Activated CD8-positive, alpha-beta memory T cell treated with anti-CD3 and anti-CD28 coated beads, Interleukin-2, amount 50 U/mL, for 24 hours (primary cell): Measurements from ENCODE around the gene ITPKB.
"Not testable (repeated sequence)": the region's sequence is repeated elsewhere in the genome, so short reads cannot be mapped to it uniquely, and the experiment has no call there.

ENCODE experiments used
- DNase-seq: peaks from one replicate; pipeline ENCODE4 v3.0.0-alpha.2; 2020; ENCODE audit errors: extremely low read depth

ITPKB gene

DNA sequence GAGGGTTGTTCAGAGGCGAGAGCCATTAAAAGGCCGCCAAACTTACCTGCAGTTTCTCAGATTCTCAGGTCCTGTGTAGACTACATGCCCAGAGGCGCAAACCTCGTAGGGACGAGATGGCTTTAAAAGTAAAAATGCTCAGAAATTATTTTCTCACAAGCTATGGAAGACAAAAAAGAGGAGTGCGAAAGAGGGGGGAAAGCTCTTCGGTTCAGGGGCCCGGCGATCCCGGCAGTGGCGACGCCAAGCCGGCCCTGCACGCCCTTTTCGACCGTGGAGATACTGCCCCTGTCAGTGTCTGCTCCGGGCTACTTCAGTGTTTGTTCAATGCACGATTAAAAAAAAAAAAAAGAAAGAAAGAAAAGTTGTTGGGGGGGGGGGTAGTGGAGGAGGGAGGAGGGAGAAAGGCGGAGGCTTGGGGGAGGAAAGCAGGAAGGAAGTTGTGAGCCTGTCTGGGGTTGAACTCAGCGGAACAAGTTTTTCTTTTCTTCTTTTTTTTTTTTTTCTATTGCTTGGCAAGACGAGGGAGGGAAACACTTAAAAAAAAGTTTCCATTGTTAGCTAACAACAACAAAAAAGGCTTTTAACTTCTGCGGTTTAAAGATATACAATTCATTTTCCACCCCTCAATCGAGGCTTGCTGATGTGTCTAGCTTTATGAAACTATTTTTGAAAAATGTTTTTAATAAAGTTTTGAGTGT, at the start of gene ITPKB:
ITPKB (minus strand) TSS at position 288 of the 701 bp plus-strand sequence. CDS start 1,824 bp downstream, outside the sequence.
- no peak for DNase-seq

DNA sequence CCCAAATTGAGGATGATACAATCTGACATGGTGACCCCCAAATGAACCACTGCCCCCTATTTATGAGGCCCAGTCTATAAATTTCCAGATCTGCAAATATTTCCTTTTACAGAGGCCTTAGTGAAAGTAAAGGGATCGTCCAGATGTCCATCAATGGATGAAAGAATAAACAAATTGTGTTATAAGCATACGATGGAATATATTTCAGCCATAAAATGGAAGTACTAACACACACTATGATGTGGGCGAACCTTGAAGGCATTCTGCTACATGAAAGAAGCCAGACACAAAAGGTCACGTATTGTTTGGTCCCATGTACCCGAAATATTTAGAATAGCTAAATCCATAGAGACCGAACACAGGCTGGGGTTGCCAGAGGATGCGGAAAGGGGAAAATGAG, 48.6 kb upstream of the ITPKB start:
- no peak for DNase-seq

DNA sequence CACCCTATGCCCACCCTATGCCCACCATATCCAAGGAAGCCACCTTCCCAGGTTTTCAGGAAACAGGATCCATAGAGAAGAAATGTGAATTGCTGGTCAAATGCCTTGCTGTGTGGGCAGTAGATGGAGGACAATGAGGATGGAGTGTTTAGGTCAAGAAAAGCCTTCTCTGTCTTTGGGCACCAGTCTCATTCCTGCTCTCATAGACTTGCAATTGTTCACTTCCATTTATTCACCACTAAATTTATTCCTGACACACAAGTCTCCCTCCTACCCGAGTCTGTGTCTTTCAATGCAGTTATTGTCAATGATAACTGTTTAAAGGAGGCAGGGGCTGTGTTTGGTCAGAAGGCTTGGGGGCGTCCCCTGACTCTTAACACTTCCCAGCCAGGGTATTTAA, 48.0 kb upstream of the ITPKB start:
- no peak for DNase-seq

DNA sequence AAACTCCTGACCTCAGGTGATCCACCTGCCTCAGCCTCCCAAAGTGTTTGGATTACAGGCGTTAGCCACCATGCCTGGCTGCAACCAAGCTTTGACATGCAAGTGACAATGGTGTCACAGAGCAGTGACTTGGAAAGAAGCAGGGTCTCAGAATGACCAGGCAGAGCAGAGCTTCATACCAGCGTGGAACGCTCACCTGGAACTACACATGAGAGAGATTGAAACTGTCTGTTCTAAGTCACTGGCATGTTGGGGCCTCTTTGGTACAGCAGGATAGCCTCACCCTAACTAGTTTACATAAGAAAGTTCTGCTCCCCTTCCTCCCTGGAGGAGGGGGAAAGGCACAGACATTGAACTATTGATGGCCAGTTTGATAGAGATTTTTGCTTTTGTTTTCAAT, 47.5 kb upstream of the ITPKB start:
- DNase-seq: no peak

DNA sequence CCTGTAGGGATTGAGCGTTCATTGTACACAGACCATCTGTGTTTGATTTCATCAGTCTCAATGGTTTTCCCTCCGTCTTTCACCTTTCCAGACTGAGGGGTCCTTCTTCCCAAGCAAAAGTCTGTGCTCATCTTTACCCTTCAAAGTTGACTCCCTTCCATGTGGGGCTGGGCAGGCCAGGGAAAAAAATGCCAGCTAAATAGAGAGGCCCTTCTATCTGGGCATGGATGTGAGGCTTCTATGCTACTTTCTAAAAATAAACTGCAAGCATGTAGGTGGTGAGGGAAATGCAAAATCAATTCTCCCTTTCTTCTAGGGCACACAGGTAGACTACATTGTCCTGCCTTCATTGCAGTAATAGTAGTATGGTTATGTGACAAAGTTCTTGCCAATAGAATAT, 46.7 kb upstream of the ITPKB start:
- no peak for DNase-seq

DNA sequence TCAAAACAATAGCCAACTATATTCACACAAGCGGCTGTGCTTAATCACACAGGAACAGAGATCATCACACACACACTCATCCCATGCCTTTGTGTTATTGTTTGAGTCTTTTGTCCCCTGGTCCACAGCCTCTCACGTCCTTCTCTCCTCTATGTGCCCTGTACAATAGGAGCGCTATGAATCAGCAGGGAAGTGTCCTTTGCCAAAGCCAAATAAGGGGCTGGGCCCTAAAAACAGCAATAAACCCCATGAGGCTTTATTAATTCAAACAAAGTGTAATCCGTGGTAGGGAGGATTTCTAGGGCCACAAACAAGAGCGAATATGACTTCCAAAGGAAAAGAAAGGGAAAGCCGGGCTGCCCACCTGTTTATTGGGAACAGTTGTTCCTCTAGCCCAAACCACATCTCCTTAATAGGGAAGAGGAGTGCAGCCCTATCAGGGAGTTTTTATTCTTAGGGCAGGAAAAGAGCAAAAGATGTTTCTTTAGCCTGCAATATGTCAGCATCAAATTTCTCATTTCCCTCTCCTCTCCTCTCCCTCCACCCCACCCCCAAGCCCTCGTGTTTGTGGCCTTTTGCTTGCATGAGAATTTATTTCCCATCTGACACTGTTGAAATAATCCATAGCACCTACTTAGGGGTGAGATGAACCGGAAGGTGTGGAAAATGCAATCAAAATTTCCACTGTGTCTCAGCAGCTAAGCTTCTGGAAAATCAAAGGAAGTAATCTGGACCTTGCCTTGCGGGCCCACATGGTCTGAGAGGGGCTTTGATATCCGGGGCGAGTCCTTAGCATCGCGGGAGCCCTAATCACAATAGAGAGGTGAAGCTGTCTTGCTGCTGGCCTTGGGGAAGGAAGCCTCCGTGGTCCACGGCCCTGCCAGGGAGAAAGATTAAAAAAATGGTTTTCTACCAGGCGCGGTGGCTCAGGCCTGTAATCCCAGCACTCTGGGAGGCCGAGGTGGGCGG, 45.3 kb upstream of the ITPKB start:
- DNase-seq: no peak

DNA sequence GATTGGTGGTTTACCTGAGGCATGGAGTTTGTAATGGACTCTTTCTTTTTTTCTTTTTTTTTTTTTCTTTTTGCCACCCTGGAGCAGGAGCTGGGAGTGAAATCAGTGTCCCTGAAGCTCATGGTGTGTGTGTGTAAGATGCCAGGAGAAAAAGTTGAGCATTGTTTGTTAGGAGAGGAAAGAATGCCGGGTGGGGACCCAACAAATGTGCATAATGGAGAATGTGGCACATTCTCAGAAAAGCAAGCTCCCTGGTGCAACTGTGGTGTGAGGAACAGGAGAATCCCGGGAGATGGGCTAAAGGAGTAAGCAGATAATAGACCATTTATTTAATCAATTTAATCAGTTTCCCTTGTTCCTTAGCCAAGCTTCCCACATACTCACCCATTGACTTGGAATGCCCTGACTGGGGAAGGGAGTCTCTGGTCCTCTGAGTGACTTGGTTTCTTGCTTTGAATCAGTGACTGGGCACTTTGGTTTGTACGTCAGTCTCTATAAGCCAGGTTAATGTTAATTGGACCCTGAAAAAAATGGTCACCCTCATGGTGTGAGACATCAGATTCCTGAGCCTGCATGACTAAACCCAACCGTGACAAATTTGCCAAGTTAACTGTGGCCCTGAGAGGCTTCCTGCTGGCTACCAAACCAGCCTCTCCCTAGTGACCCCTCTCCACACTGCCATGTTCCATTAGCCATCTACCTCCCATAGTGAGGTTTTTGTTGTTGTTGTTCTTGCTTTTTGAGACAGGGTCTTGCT, 43.9 kb upstream of the ITPKB start:
- no peak for DNase-seq

DNA sequence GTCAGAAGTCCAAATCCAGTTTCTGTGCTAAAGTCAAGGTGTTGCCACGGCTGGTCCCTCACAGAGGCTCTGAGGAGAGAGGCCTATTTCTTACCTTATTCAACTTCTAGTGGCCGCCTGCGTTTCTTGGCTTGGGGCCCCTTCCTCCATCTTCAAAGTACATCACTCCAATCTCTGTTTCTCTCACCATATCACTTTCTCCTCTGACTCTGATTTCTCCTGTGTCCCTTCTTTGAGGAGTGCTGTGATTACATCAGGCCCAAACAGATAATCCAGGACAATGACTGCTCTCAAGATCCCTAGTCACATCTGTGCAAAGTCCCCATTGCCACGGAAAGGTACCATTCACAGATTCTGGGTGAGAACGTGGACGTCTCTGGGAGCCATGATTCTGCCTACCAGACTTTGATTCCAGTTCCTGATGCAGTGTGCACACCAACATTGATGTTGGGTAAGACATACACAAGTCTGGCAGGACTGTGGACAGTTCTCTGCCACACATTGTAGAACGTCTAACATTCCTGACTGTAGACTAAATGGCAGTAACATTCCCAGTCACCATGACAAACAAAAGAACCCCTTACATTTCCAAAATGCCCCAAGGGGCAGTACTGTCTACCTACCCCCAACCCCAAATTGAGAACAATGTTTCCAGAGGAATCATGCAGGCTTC, 43.0 kb upstream of the ITPKB start:
- DNase-seq: no peak

DNA sequence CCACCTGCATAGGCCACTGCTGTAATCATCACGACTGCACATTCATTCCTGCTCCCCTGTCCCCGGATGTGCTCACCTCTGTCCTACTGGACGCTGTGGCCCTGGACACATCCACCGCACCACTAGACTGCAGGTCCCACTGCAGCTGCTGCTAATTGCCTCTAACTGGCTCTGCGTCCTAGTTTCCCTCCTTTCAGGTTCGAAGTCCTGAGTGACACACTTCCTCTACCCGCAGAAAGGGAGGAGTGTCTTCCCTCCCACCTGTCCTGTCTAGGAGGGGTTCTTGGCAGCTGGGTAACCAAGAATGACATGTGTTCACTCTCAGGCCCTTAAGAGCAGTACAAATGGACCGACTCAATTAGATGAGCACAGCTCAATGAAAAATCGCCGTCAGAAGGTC, 40.5 kb upstream of the ITPKB start:
- DNase-seq: no peak

DNA sequence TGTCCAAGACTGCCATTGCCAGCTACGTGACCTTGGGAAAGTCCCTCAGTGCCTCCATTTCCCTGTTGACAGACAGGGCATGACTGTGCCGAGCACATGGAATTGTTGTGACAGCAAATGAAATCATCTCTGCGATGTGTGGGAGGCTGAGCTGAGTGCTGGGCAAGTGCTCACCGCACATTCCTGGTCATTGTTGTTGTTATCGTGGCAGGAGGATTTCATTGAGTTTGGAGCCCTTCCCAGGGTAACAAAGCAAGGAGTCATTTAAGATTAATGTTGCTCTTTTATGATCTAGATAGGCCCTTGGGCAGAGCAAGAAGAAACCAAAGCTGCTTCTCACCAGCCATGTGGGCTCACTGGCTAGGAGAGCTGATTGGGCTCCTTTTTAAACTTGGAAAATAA, 39.6 kb upstream of the ITPKB start:
- no peak for DNase-seq

DNA sequence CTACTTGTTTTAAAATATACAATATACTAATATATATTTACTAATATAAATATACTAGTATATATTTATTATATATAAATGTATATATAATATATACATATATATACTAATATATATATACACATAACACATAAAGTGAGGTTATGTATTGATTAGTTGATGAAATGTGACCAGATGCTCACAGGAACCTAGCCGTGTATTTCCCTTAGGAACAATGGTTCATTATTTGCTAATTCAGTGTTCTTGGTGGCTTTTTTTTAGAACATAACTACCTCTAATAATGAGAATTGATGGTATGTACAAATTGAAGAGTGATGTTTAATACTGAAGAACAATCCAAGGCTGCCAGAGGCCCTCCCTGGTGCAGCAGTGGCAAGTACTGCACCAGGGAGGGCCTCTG, 37.9 kb upstream of the ITPKB start:
- DNase-seq: no peak

DNA sequence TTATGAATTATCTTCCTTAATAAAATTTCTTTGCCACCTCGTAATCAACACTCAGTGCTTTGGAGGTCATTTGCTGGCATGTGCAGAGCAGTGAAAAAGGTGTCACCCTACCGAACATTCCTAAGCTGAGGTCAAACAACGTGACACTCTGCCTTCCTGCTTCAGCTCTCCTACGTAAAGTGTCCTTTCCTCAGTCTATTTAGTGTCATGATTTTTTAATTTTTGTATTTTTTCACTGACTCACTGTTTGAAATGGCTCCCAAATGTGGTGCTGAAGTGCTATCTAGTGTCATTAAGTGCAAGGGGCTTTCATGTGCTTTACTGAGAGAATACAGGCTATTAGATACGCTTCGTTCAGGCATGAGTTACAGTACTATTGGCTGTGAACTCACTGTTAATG, 37.0 kb upstream of the ITPKB start:
- no peak for DNase-seq

DNA sequence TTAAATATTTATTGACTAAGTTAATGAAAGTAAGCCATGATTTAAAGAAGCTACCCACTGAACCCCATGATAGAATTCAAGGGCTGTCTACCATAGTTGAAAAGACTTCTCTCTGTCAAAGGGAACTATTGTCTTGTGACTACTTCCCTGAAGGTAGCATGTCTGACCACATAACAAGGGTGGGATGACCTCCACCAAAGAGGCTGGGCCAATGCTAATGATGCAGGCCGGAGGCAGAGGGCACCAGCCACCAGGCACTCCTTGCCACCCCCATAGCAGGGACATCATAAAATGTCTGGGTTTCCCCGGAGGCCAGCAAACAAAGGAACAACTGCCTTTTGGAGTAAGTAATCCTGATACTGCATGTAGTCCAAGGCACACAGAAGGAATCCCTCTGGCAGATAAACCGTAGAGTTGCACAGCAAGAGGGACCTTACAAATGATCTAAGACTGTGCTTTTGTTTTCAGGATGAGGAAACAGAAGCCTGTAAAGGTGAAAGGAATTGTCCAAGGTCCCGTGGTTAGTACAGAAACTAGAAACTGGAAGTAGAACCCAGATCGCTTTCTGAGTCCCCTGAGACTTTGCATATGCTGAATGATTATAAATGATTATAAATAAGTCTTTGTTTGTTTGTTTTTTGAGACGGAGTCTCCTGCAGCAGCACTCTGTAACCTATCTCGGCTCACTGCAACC, 33.5 kb upstream of the ITPKB start:
- DNase-seq: no peak

DNA sequence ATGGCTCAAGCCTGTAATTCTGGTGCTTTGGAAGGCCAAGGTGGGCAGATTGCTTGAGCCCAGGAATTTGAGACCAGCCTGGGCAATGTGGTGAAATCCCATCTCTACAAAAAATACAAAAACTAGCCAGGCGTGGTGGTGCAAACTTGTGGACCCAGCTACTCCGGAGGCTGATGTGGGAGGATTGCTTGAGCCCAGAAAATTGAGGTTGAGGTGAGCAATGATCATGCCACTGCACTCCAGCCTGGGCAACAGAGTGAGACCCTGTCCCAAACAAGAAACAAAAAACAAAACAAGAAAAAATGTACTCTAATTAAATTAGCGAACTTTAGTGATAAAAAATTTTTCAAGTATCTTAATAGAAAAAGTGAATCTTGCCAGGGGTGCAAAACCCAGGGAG, 28.1 kb upstream of the ITPKB start:
- not testable (repeated sequence) for DNase-seq

DNA sequence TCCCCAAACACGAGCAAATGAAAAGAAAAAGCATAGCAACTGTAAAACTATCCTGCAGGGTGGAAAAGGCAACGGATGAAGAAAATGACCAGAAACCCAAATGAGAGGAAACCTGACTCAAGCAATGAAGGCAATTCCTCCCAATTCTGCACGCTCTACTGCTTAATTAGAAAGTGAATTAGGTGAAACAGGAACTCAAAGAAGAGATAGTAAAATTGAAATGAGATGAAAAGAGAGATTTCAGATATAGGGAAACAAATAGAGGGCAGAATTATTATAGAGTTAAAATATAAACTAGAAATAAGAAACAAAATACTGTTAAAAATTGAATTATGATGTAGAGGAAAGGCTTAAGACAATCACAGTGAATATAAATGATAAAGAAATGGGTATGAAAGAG, 27.5 kb upstream of the ITPKB start:
- DNase-seq: no peak

DNA sequence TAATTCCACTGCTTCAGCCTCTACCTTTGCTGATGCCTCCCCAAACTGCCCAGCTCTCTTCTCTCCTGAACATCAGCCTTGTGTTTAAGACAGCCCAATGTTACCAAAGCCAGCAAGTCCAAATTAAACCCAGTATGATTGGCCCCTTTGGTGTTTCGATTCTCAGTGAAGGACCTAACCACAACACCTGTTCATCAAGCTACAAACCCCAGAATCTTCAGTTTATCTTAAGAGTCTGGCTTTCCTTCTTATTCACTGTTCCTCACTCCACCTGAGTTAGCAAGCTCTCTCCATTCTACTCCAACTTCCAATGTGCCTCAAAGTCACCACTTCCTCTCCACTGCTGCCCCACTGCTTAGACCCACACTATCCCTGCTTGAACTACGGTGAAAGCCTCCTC, 25.5 kb upstream of the ITPKB start:
- DNase-seq: no peak

DNA sequence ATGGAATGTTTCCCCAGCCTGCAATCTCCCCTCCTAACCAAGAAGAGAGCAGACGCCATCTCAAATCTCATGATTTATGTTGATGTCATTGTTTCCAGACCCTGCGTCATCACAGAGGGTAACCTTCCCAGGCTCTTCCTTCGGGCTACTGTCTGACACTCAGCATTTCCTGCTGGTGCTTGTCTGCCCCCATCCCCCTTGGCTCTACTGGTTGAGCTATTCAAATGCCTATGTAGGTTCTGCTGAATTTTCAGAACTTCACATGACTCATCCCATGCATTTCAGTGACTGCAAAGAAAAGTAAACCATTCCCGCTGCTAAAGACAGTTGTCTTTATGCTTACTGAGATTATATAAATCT, 24.8 kb upstream of the ITPKB start:
- DNase-seq: peak; percentile 3

DNA sequence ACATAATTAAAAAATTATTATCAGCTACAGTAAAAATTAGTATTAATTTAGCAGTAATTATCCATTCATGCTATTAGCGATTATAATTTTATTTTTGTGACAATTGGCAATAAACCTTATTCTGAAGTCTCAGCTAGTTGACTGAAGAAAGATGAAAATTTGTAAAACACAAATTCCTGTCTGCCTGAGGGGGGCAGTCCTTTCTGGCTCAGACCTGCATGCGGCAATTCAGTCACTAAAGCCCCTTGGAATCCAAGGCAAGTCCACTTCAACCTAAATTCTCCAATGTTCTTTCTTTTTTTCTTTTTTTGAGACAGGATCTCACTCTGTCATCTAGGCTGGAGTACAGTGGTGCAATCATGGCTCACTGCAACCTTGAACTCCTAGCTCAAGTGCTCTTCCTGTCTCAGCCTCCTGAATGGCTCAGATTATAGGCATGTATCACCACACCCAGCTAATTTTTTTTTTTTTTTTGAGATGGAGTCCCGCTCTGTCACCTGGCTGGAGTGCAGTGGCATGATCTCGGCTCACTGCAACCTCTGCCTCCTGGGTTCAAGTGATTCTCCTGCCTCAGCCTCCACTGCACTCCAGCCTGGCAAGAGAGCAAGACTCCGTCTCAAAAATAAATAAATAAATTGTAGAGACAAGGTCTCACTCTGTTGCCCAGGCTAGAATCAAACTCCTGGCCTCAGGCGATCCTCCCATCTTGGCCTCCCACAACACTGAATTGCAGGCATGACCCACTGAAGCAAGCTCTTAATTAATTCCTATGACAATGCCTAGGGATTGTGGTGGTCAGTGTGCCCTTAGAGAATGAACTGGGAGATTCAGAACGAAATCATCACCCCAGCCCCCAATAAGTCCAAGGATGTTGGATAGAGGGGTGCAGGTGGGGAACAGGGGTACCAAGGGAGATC, 24.2 kb upstream of the ITPKB start:
- DNase-seq: no peak

DNA sequence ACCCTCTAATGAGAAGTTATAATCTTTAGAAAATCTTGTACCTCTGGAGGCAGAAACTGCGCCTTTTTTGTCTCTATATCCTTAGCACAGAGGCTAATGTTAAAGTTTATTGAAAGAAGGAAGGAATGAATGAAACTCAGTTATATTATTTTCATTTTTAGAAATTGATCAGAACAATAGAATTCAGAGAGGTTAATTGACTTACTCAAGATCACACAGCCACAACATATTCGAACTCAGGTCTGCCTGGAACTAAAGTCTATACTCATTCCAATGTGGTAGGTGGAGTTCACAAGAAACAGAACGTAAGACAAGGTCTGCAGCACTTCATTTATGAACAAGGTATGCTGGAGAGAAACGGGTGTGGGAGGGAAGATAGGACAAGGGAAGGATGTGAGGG, 23.0 kb upstream of the ITPKB start:
- DNase-seq: no peak

DNA sequence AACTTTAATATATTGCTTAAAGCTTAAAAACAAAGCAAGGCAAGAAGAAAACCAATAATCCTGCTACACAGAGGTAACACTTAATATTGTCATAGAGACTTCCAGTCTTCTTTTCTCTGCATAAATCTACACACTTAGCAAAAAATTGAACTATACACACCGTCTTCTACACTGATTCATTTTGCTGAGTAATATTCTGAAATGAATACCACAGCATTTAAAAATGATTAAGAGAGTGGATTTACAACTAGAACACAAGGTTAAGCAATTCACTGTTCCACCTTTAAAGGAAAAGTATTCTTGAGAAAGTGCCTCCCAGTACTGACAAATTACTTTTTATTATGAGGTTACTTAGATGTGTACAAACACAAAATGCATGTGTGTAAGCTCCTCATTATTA, 22.2 kb upstream of the ITPKB start:
- no peak for DNase-seq
